ENCODE data around the gene NCKAP1. TPM values are rescaled to one million over a fixed set of nuclear protein-coding genes. Genes with fewer than 3 reads are reported as not detected.

NCKAP1 gene
- total RNA-seq, 1 donor = 236 TPM

DNA sequence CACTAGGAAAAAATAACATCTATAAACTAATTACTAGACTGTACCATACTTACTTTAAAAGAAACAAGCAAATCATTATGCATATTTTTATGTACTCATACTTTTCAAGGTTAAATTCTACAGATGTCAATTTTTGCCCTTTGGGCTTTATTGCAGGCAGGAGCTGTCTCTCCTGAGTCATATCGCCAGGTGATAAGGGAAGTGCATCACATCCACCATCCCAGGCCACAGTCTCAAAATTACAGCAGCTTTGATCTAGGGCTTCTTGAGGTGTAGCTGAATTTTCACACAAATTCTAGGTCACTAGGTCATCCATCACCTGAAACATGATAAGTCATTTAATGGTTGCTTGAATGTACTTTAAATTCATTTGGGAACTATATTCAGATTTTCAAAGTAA lies 133.4 kb downstream of the NCKAP1 start:
- no peak overlapping the region for H3K4me3 ChIP-seq (ENCODE audit: low read depth, low read length)
- DNase-seq (ENCODE audit: low read depth) = no peak
- TF ChIP-seq, protein P1, sequence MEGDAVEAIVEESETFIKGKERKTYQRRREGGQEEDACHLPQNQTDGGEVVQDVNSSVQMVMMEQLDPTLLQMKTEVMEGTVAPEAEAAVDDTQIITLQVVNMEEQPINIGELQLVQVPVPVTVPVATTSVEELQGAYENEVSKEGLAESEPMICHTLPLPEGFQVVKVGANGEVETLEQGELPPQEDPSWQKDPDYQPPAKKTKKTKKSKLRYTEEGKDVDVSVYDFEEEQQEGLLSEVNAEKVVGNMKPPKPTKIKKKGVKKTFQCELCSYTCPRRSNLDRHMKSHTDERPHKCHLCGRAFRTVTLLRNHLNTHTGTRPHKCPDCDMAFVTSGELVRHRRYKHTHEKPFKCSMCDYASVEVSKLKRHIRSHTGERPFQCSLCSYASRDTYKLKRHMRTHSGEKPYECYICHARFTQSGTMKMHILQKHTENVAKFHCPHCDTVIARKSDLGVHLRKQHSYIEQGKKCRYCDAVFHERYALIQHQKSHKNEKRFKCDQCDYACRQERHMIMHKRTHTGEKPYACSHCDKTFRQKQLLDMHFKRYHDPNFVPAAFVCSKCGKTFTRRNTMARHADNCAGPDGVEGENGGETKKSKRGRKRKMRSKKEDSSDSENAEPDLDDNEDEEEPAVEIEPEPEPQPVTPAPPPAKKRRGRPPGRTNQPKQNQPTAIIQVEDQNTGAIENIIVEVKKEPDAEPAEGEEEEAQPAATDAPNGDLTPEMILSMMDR (IDR thresholded peaks at IDR 0.05; ENCODE audit: insufficient read depth, low read depth, low read length) = no peak

DNA sequence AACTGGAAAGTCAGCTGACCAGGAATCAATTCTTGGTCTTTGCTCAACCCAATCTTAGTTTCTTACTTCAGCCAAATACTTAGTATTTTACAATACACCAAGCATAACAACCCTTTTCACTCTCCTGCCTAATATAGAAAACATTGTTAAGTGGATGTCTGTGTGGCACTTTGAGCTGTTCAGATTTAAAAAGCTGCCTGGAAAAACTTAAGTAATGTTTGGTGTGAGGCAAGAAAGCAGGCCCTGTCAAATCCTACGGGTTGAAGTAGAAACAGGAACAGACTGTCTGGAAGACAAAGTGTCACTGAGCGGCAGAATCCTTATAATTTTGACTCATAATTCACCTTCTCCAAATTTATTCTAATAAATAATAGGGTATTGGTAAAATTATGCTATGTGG lies 134.7 kb downstream of the NCKAP1 start:
- no peak for DNase-seq (ENCODE audit: low read depth)
- TF ChIP-seq, protein P1 (IDR thresholded peaks at IDR 0.05; ENCODE audit: insufficient read depth, low read depth, low read length) = no peak

DNA sequence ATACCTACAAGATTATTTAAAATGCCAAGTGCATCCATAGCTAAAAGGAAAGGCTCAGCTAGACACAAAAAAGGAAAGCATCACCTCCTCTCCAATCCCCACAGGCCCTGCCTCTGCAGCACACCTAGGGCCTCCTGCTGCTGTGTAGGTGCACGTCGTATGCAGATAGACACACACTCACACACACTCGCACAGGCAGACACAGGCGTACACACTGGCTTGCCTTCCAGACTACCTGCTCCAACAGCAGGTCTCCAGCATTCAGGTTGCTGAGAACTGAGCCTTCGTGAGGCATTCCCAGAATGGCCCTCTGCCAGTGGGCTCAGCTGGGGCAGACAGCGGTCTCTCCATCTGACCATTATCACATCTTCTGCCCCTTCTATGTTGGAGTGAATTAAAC lies 136.5 kb downstream of the NCKAP1 start:
- no peak overlapping the region for H3K4me3 ChIP-seq (ENCODE audit: low read depth, low read length)
- TF ChIP-seq, protein P1 (IDR thresholded peaks at IDR 0.05; ENCODE audit: insufficient read depth, low read depth, low read length) = no peak
- no peak for DNase-seq (ENCODE audit: low read depth)

More for the DNA sequence above, 134.7 kb downstream of the NCKAP1 start:
- no peak overlapping the region for H3K4me3 ChIP-seq (ENCODE audit: low read depth, low read length)

DNA sequence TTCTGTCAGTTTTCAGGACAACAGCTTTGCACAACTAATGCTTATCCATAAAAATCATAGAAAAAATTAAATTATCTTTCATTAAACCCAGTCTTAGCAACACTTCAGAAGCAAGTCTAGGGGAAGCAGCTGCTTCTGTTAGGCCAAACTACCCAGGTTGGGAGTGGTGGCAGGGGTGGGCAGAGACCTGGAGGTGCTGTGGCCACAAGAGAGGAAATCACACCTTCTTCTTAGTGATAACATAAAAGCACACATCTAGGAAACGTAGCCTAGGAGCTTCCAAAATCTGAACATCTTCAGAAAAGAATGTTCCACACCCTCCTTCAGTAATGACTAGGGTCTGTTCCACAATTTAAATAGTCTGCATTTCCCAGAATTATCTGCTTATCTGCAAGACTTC lies 139.5 kb downstream of the NCKAP1 start:
- TF ChIP-seq, protein P1 (IDR thresholded peaks at IDR 0.05; ENCODE audit: insufficient read depth, low read depth, low read length) = no peak
- DNase-seq (ENCODE audit: low read depth) = no peak
- H3K4me3 ChIP-seq (ENCODE audit: low read depth, low read length) = no peak overlapping the region

DNA sequence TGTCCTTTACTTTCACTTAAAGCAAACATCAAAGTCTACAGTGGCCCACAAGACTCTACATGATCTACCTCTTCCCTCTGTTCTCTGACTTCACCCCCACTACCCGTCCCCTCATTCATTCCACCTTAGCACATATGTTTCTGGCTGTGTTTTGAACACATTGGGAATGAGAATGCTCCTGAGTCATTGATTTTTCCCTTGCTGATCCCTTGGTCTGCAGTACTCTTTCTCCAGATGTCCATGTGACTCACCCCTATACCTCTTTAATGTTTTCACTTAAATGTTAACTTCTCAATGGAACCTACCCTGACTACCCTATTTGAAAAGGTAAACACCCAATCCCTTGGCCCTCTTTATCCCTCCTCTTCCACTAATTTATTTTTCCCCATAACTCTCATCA lies 141.1 kb downstream of the NCKAP1 start:
- no peak for DNase-seq (ENCODE audit: low read depth)
- TF ChIP-seq, protein P1 (IDR thresholded peaks at IDR 0.05; ENCODE audit: insufficient read depth, low read depth, low read length) = no peak
- H3K4me3 ChIP-seq (ENCODE audit: low read depth, low read length) = no peak overlapping the region

DNA sequence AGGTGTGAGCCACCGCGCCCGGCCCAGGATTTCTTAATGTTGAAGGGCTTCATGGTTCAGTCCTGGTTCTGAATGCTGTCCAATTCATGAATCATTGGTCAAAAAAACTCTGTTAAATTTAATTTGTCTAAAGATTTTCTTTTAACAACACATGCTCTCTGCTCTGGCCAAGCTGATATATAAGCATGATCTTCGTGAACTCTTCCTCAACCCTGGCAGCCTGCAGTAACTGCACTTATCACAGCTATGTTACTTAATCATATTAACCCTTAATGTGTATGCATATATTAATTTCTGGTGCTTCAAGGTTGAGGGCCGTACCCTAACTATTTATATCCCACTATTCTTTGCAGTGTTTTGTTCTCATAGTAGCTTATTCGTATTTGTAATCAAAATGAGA lies 142.5 kb downstream of the NCKAP1 start:
- TF ChIP-seq, protein P1 (IDR thresholded peaks at IDR 0.05; ENCODE audit: insufficient read depth, low read depth, low read length) = no peak
- no peak for DNase-seq (ENCODE audit: low read depth)

DNA sequence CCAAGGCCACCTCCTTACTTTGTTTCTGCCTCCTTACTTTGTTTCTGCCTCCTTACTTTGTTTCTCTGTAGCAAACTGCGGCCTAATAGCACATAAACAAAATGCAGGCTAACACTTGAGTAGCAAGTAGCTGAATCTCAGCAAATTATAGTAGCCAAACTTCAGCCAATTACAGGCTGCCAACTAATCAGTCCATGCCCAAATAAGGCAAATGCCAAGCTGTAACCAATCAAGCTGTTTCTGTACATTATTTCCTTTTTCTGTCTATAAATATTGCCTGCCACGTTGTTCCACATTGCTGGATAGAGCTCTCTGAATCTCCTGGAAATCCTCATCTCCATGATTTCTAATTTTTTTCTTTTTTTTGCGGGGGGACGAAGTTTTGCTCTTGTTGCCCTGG lies 143.1 kb downstream of the NCKAP1 start:
- TF ChIP-seq, protein P1 (IDR thresholded peaks at IDR 0.05; ENCODE audit: insufficient read depth, low read depth, low read length) = no peak
- DNase-seq (ENCODE audit: low read depth) = no peak

More for the DNA sequence above, 142.5 kb downstream of the NCKAP1 start:
- H3K4me3 ChIP-seq (ENCODE audit: low read depth, low read length) = no peak overlapping the region

More for the DNA sequence above, 143.1 kb downstream of the NCKAP1 start:
- H3K4me3 ChIP-seq (ENCODE audit: low read depth, low read length) = no peak overlapping the region

Data from fibroblast of villous mesenchyme (primary cell).